Lower leg skin (tissue), 4 donors: ENCODE results near the gene CADM3. TPM values are rescaled to one million over a fixed set of nuclear protein-coding genes. Genes with fewer than 3 reads are reported as not detected.

Experiments
- DNase-seq, 2 donors: peaks; one replicate each; pipeline ENCODE4 v3.0.0-alpha.2; 2019; ENCODE audit warnings: low spot score in 2 of 2
- H3K4me3 ChIP-seq: fragments of 200-600 bp; sonication (generic); 2 replicates; pipeline ENCODE4 v1.5.1; 2017; ENCODE audit warnings: mild to moderate bottlenecking, low read depth; ENCODE audit not compliant: poor library complexity, severe bottlenecking
- POLR2A ChIP-seq, 2 donors: fragments of 450-650 bp; IDR thresholded peaks; one replicate each; pipeline ENCODE4 v1.6.1; 2016 to 2017; ENCODE audit warnings: antibody characterized with exemption in 2 of 2, mild to moderate bottlenecking in 1 of 2, moderate library complexity in 1 of 2
- WGBS, 2 donors: methylation state at CpG; one replicate each; pipeline ENCODE4 v1.1.5; 2018; 5-methylcytosine and 5-hydroxymethylcytosine counted together
- intact Hi-C: fragments of 100-400 bp; cut with DNase I; formaldehyde crosslinking; loops from one replicate; pipeline ENCODE4 v1.15.0; 2023; ENCODE audit warnings: low total_unique reads
- total RNA-seq, 4 donors: library from RNA; depleted of rRNA; stranded (reverse); fragments of >200 nt; gene quantifications; one replicate each; pipeline ENCODE4 v1.1.0, GENCODE V29; 2016
- TF ChIP-seq, protein P1 (sequence below), 3 donors: fragments of 450-650 bp; IDR thresholded peaks; one replicate each; pipeline ENCODE4 v1.5.1; 2016; ENCODE audit warnings: antibody characterized with exemption in 3 of 3, mild to moderate bottlenecking in 3 of 3, moderate library complexity in 2 of 3

Gene CADM3
- total RNA-seq, 4 donors from 2014 or later, result 2.6 to 11.0 (median 6.6) TPM

DNA sequence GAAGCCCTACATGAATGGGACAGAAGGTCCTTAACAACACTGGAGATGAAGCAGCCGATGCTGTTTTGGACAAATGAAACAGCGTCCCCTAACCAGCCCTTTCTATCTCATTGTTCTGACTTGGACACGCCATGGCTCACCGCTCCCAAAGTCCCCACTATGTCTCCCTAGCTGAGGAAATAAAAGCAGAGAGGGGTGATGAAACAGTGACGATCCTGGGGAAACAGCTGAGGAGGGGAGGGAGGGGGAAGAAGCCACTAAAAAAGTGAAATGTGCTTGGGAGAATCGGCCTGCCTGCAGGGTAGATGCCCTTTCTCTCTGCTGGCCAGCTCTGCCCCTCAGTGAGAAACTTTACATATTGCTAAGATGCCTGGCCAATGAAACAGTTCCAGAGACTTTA lies 32.2 kb downstream of the CADM3 start:
- no peak for DNase-seq

DNA sequence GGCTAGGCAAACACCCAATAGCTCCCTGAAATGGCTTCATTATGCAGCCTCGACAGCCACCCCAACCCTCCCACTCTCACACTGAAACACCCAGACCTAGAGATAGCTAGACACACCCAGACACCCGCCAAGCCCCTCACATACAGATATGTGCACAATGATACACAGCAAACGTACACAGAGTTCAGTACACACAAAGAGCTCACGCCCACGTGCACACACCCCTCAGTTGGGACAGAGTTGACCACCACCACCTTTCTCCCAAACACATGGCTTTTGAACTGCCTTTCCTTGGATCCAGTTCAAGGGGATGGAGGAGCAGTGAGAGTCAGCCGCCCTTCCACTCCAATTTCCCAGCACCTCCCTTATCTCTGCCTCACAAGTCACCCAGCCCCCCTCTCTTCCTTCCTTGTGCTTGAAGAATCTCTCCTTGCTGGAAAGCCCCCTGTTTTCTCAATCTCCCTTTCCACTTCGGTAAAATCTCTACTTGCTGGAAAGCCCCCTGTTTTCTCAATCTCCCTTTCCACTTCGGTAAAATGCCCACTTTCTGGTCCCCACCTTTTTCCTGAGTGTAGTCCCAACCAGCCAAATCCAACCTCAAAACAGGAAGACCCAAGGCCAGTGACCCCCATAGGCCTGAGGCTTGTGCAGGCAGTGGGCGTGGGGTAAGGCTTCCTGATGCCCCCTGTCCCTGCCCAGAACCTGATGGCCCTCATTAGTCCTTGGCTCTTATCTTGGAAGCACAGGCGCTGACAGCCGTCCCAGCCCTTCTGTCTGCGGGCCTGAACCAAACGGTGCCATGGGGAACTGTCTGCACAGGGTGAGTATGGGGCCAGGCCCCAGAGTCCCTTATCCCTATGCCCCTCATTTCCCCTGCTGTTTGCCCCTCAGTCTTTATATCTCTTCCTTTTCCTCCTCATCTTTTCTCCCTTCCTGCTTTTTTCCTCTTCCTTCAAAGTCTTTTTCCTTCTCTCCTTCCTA lies 33.0 kb downstream of the CADM3 start, which contains the start of gene ACKR1:
Gene ACKR1, plus strand, starts transcription at position 715 of the 981 bp plus-strand sequence. Its CDS starts 85 bp downstream, at position 800.
- TF ChIP-seq, protein P1, sequence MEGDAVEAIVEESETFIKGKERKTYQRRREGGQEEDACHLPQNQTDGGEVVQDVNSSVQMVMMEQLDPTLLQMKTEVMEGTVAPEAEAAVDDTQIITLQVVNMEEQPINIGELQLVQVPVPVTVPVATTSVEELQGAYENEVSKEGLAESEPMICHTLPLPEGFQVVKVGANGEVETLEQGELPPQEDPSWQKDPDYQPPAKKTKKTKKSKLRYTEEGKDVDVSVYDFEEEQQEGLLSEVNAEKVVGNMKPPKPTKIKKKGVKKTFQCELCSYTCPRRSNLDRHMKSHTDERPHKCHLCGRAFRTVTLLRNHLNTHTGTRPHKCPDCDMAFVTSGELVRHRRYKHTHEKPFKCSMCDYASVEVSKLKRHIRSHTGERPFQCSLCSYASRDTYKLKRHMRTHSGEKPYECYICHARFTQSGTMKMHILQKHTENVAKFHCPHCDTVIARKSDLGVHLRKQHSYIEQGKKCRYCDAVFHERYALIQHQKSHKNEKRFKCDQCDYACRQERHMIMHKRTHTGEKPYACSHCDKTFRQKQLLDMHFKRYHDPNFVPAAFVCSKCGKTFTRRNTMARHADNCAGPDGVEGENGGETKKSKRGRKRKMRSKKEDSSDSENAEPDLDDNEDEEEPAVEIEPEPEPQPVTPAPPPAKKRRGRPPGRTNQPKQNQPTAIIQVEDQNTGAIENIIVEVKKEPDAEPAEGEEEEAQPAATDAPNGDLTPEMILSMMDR (IDR thresholded peaks at IDR 0.05), result no peak
- TF ChIP-seq POLR2A (IDR thresholded peaks at IDR 0.05), result no peak
- no peak for DNase-seq
- WGBS, 2 donors, result 52 to 55% methylated on average over 13 of the region's 13 CpGs
- intact Hi-C loops, result loop anchor here (5.0 kb wide), 1 partner anchor 42 kb away; no protein-coding TSS in a partner anchor
- no peak within 1 kb of the TSS for H3K4me3 ChIP-seq

More for the DNA sequence above, 32.2 kb downstream of the CADM3 start:
- TF ChIP-seq, protein P1 (IDR thresholded peaks at IDR 0.05), result no peak
- TF ChIP-seq POLR2A (IDR thresholded peaks at IDR 0.05), result no peak
- H3K4me3 ChIP-seq, result no peak overlapping the region
- intact Hi-C loops, result loop anchor here (5.0 kb wide), 1 partner anchor 41 kb away; no protein-coding TSS in a partner anchor
- 63 to 69% methylated on average over 6 of the region's 6 CpGs for WGBS, 2 donors

DNA sequence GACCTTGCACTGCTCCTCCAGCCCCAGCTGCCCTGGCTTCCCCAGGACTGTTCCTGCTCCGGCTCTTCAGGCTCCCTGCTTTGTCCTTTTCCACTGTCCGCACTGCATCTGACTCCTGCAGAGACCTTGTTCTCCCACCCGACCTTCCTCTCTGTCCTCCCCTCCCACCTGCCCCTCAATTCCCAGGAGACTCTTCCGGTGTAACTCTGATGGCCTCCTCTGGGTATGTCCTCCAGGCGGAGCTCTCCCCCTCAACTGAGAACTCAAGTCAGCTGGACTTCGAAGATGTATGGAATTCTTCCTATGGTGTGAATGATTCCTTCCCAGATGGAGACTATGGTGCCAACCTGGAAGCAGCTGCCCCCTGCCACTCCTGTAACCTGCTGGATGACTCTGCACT lies 33.8 kb downstream of the CADM3 start:
- DNase-seq, result no peak
- WGBS, 2 donors, result 71 to 73% methylated on average over 6 of the region's 6 CpGs
- intact Hi-C loops, result no loop called here
- TF ChIP-seq POLR2A (IDR thresholded peaks at IDR 0.05), result no peak
- TF ChIP-seq, protein P1 (IDR thresholded peaks at IDR 0.05), result no peak
- H3K4me3 ChIP-seq, result no peak overlapping the region

DNA sequence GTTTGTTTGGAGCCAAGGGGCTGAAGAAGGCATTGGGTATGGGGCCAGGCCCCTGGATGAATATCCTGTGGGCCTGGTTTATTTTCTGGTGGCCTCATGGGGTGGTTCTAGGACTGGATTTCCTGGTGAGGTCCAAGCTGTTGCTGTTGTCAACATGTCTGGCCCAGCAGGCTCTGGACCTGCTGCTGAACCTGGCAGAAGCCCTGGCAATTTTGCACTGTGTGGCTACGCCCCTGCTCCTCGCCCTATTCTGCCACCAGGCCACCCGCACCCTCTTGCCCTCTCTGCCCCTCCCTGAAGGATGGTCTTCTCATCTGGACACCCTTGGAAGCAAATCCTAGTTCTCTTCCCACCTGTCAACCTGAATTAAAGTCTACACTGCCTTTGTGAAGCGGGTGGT lies 34.7 kb downstream of the CADM3 start:
- no peak for DNase-seq
- no peak for TF ChIP-seq POLR2A (IDR thresholded peaks at IDR 0.05)
- TF ChIP-seq, protein P1 (IDR thresholded peaks at IDR 0.05), result no peak
- WGBS, 2 donors, result 84 to 86% methylated on average over 4 of the region's 4 CpGs
- H3K4me3 ChIP-seq, result no peak overlapping the region
- intact Hi-C loops, result no loop called here

DNA sequence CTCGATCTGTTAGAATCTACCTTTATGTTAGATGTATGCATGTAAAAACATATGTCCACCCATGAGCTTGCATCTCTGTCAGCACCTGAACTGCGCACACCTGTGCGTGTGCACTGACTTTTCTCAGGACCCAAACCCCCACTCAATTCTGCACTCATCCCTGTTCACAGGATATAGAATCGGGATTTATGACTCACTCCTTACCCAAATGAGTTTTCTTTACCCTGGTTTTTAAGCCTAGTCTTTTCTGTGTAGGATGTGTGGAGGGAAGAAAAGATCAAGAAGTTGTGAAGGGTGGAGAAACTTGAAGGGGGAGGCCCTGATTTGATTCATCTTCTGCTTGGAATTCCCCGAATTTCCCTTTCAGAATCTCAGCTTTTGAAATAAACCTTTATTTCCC lies 35.7 kb downstream of the CADM3 start:
- no peak overlapping the region for H3K4me3 ChIP-seq
- intact Hi-C loops, result no loop called here
- no peak for TF ChIP-seq POLR2A (IDR thresholded peaks at IDR 0.05)
- TF ChIP-seq, protein P1 (IDR thresholded peaks at IDR 0.05), result no peak
- no peak for DNase-seq
- WGBS, 2 donors, result 53 to 63% methylated on average over 5 of the region's 5 CpGs
